Endodermal cell (in vitro differentiated cells): ENCODE data around the gene MYO6. TPM values are rescaled to one million over a fixed set of nuclear protein-coding genes. Genes with fewer than 3 reads are reported as not detected.
"Not testable (repeated sequence)": the region's sequence is repeated elsewhere in the genome, so short reads cannot be mapped to it uniquely, and the experiment has no call there.

Experiments
- DNase-seq: peaks from one replicate; pipeline ENCODE4 v3.0.0-alpha.2; 2017
- H3K27ac ChIP-seq: 2 replicates; pipeline ENCODE4 v1.5.1; 2013; ENCODE audit warnings: mild to moderate bottlenecking, low read depth, low read length, moderate library complexity
- H3K27me3 ChIP-seq: 2 replicates; pipeline ENCODE4 v1.6.1; 2013; ENCODE audit warnings: mild to moderate bottlenecking, low read length, moderate library complexity; ENCODE audit not compliant: insufficient read depth, control insufficient read depth, poor library complexity, severe bottlenecking
- H3K36me3 ChIP-seq: 2 replicates; pipeline ENCODE4 v1.7.0; 2013; ENCODE audit warnings: mild to moderate bottlenecking, low read length, moderate library complexity; ENCODE audit not compliant: control insufficient read depth, insufficient read depth
- H3K4me1 ChIP-seq: one replicate; pipeline ENCODE4 v1.7.0; 2013; ENCODE audit warnings: low read length; ENCODE audit not compliant: control insufficient read depth, insufficient read depth
- H3K4me3 ChIP-seq: 2 replicates; pipeline ENCODE4 v1.5.1; 2013; ENCODE audit warnings: mild to moderate bottlenecking, low read length, moderate library complexity
- H3K9ac ChIP-seq: 2 replicates; pipeline ENCODE4 v1.6.1; 2013; ENCODE audit warnings: mild to moderate bottlenecking, low read length, moderate library complexity; ENCODE audit not compliant: poor library complexity, severe bottlenecking; ENCODE audit errors: extremely low read depth
- H3K9me3 ChIP-seq: 2 replicates; pipeline ENCODE4 v1.6.1; 2013; ENCODE audit warnings: mild to moderate bottlenecking, low read length, moderate library complexity; ENCODE audit not compliant: control insufficient read depth
- H3K27ac Mint-ChIP-seq: 2 replicates; pipeline ENCODE4 v1.8.0; 2020; ENCODE audit warnings: mixed read lengths
- H3K27me3 Mint-ChIP-seq: 2 replicates; pipeline ENCODE4 v1.8.0; 2021; ENCODE audit warnings: mild to moderate bottlenecking, mixed read lengths; ENCODE audit not compliant: insufficient read depth
- H3K36me3 Mint-ChIP-seq: 2 replicates; pipeline ENCODE4 v1.8.0; 2020; ENCODE audit warnings: low read depth, mixed read lengths
- H3K4me1 Mint-ChIP-seq: 2 replicates; pipeline ENCODE4 v1.8.0; 2020; ENCODE audit warnings: mixed read lengths
- H3K4me3 Mint-ChIP-seq: 2 replicates; pipeline ENCODE4 v1.8.0; 2020; ENCODE audit warnings: mild to moderate bottlenecking, moderate library complexity, mixed read lengths
- H3K9me3 Mint-ChIP-seq: 2 replicates; pipeline ENCODE4 v1.8.0; 2020; ENCODE audit warnings: mild to moderate bottlenecking, mixed read lengths
- whole genome bisulfite sequencing, 2 experiments: methylation state at CpG; one replicate each; pipeline versions ENCODE4 v1.1.5 to v1.1.7; 2013; ENCODE audit warnings: missing lambda C conversion rate in 2 of 2, mixed read lengths in 1 of 2; ENCODE audit not compliant: insufficient coverage in 1 of 2, insufficient read length in 1 of 2; 5-methylcytosine and 5-hydroxymethylcytosine counted together
- total RNA-seq, 2 donors: library from RNA; stranded (reverse); fragmentation: NEBNext Ultra II Directional in 1 of 2; extraction: Animal tissue kit (Norgen Biotek cat#: 25700) in 1 of 2; gene quantifications; 2 replicates in 1 of 2; 3 replicates in 1 of 2; pipeline ENCODE4 v1.2.1, GENCODE V29; 2021
- TF ChIP-seq, protein P1 (sequence below): fragments of 200-600 bp; sonication (generic); conservative IDR thresholded peaks from 2 replicates; pipeline ENCODE4 v1.5.0; 2021; ENCODE audit warnings: antibody characterized with exemption, mild to moderate bottlenecking

The MYO6 gene
- total RNA-seq, 2 donors from 2014 or later, result 58.7 to 89.9 TPM

DNA sequence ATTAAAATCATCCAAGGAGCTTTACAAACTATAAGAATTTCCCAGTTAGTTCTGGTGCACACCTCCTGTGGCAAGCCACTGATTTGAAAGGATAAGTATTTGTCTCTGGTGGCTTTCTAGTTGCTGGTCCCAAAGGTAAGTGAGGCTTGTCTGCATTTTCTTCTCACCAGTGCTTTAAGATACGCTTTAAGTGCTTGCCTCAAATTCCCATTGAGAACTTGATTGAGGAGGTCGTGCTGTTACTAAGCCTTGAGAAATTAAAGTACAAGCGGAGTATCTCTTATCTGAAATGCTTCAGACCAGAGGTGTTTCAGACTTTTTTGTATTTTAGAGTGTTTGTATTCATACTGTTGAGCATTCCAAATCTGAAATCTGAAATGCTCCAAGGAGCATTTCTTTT lies 29.9 kb upstream of the MYO6 start:
- peaks cover 11% of the 10 kb centered on the region for H3K36me3 Mint-ChIP-seq
- H3K4me3 ChIP-seq, result no peak overlapping the region
- no peak overlapping the region for H3K4me3 Mint-ChIP-seq
- TF ChIP-seq, protein P1, sequence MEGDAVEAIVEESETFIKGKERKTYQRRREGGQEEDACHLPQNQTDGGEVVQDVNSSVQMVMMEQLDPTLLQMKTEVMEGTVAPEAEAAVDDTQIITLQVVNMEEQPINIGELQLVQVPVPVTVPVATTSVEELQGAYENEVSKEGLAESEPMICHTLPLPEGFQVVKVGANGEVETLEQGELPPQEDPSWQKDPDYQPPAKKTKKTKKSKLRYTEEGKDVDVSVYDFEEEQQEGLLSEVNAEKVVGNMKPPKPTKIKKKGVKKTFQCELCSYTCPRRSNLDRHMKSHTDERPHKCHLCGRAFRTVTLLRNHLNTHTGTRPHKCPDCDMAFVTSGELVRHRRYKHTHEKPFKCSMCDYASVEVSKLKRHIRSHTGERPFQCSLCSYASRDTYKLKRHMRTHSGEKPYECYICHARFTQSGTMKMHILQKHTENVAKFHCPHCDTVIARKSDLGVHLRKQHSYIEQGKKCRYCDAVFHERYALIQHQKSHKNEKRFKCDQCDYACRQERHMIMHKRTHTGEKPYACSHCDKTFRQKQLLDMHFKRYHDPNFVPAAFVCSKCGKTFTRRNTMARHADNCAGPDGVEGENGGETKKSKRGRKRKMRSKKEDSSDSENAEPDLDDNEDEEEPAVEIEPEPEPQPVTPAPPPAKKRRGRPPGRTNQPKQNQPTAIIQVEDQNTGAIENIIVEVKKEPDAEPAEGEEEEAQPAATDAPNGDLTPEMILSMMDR, result no peak
- no peaks in the 10 kb centered on the region for H3K9me3 Mint-ChIP-seq
- no peaks in the 10 kb centered on the region for H3K27me3 ChIP-seq
- DNase-seq, result no peak
- H3K27me3 Mint-ChIP-seq, result no peaks in the 10 kb centered on the region
- H3K4me1 Mint-ChIP-seq, result peaks cover 7% of the 10 kb centered on the region
- H3K9ac ChIP-seq, result no peak overlapping the region
- H3K36me3 ChIP-seq, result peaks cover 35% of the 10 kb centered on the region
- no peak overlapping the region for H3K27ac Mint-ChIP-seq
- no peaks in the 10 kb centered on the region for H3K9me3 ChIP-seq
- WGBS, 2 experiments, result 98 to 100% methylated on average over 3 of the region's 3 CpGs
- no peak overlapping the region for H3K27ac ChIP-seq
- H3K4me1 ChIP-seq, result no peaks in the 10 kb centered on the region

DNA sequence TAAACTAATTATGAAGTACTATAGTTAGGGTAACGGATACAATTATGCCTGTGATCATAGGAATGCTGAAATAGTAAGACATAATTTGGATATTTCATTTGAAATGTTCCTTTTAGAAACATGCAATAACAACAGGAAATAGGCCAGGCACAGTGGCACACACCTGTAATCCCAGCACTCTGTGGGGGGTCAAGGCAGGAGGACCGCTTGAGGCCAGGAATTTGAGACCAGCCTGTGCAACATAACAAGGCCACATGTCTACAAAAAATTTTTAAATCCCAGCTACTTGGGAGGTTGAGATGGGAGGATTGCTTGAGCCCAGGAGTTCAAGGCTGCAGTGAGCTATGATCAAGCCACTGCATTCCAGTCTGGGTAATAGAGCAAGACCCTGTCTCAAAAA lies 25.7 kb upstream of the MYO6 start:
- H3K4me1 Mint-ChIP-seq, result peaks cover 3% of the 10 kb centered on the region
- H3K36me3 ChIP-seq, result no peaks in the 10 kb centered on the region
- H3K9me3 ChIP-seq, result no peaks in the 10 kb centered on the region
- WGBS, 2 experiments, result 67 to 90% methylated on average over 1 to 2 of the region's 2 CpGs
- TF ChIP-seq, protein P1, result no peak
- H3K4me1 ChIP-seq, result no peaks in the 10 kb centered on the region
- peak; percentile 55 for DNase-seq
- H3K27me3 ChIP-seq, result no peaks in the 10 kb centered on the region
- H3K4me3 ChIP-seq, result no peak overlapping the region
- H3K36me3 Mint-ChIP-seq, result no peaks in the 10 kb centered on the region
- H3K27ac Mint-ChIP-seq, result no peak overlapping the region
- no peak overlapping the region for H3K27ac ChIP-seq
- H3K9ac ChIP-seq, result no peak overlapping the region
- no peaks in the 10 kb centered on the region for H3K9me3 Mint-ChIP-seq
- no peak overlapping the region for H3K4me3 Mint-ChIP-seq
- H3K27me3 Mint-ChIP-seq, result no peaks in the 10 kb centered on the region

DNA sequence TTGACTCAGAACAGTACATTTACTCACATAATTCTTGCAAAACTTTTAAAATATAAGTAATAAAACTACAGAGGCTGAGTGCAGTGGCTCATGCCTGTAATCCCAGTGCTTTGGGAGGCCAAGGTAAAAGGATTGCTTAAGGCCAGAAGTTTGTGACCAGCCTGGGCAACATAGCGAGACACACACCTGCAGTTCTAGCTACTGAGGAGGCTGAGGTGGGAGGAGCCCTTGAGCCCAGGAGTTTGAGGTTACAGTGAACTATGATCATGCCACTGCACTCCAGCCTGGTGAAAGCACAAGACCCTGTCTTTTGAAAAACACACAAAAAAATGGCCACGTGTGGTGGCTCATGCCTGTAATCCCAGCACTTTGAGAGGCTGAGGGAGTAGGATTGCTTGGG lies 21.8 kb upstream of the MYO6 start:
- no peak for DNase-seq
- Histone ChIP-seq H3K4me3 (no peak overlapping the region), H3K27ac (no peak overlapping the region), H3K27me3 (no peaks in the 10 kb centered on the region), H3K36me3 (no peaks in the 10 kb centered on the region), H3K9me3 (no peaks in the 10 kb centered on the region), H3K9ac (no peak overlapping the region), H3K4me1 (no peaks in the 10 kb centered on the region)
- Mint-ChIP-seq H3K4me1 (peaks cover 3% of the 10 kb centered on the region), H3K36me3 (no peaks in the 10 kb centered on the region), H3K27ac (no peak overlapping the region), H3K27me3 (no peaks in the 10 kb centered on the region), H3K9me3 (no peaks in the 10 kb centered on the region), H3K4me3 (no peak overlapping the region)
- 95 to 99% methylated on average over 2 of the region's 2 CpGs for WGBS, 2 experiments
- TF ChIP-seq, protein P1, result no peak

DNA sequence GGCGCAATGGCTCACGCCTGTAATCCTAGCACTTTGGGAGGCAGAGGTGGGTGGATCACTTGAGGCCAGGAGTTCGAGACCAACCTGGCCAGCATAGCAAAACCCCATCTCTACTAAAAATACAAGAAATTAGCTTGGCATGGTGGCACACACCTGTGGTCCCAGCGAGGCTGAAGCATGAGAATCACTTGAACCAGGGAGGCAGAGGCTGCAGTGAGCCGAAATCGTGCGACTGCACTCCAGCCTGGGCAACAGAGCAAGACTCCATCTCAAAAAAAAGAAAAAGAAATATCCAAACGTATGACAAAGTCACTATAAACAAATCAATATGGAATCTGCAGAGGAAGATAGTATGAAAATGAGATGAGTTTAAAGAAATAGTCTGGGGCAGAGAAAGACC lies 18.0 kb upstream of the MYO6 start:
- not testable (repeated sequence) for DNase-seq, H3K27ac ChIP-seq, H3K9ac ChIP-seq, H3K36me3 ChIP-seq, H3K4me3 ChIP-seq, H3K4me1 Mint-ChIP-seq, H3K27ac Mint-ChIP-seq, H3K9me3 ChIP-seq, H3K9me3 Mint-ChIP-seq, H3K4me1 ChIP-seq, H3K27me3 ChIP-seq, H3K36me3 Mint-ChIP-seq, H3K27me3 Mint-ChIP-seq, H3K4me3 Mint-ChIP-seq
- WGBS, 2 experiments, result 92% methylated on average over 4 to 7 of the region's 8 CpGs
